Measurements from ENCODE around the gene CEP112.
A peak's percentile ranks its signal among the peaks of the same experiment; 100 is the strongest.

Gene CEP112

GRCh38 chr17:65690626-65691310 is 501.2 kb downstream of the CEP112 start (continued):
- TF ChIP-seq, protein P1, sequence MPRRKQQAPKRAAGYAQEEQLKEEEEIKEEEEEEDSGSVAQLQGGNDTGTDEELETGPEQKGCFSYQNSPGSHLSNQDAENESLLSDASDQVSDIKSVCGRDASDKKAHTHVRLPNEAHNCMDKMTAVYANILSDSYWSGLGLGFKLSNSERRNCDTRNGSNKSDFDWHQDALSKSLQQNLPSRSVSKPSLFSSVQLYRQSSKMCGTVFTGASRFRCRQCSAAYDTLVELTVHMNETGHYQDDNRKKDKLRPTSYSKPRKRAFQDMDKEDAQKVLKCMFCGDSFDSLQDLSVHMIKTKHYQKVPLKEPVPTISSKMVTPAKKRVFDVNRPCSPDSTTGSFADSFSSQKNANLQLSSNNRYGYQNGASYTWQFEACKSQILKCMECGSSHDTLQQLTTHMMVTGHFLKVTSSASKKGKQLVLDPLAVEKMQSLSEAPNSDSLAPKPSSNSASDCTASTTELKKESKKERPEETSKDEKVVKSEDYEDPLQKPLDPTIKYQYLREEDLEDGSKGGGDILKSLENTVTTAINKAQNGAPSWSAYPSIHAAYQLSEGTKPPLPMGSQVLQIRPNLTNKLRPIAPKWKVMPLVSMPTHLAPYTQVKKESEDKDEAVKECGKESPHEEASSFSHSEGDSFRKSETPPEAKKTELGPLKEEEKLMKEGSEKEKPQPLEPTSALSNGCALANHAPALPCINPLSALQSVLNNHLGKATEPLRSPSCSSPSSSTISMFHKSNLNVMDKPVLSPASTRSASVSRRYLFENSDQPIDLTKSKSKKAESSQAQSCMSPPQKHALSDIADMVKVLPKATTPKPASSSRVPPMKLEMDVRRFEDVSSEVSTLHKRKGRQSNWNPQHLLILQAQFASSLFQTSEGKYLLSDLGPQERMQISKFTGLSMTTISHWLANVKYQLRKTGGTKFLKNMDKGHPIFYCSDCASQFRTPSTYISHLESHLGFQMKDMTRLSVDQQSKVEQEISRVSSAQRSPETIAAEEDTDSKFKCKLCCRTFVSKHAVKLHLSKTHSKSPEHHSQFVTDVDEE (CRISPR knock-in tag; IDR thresholded peaks at IDR 0.05): no peak
- TF ChIP-seq SNAI2 (CRISPR knock-in tag; IDR thresholded peaks at IDR 0.05) (no peak), ZFP30 (CRISPR knock-in tag; IDR thresholded peaks at IDR 0.05) (no peak), ZFP3 (CRISPR knock-in tag; IDR thresholded peaks at IDR 0.05) (no peak)
- TF ChIP-seq, protein P2, sequence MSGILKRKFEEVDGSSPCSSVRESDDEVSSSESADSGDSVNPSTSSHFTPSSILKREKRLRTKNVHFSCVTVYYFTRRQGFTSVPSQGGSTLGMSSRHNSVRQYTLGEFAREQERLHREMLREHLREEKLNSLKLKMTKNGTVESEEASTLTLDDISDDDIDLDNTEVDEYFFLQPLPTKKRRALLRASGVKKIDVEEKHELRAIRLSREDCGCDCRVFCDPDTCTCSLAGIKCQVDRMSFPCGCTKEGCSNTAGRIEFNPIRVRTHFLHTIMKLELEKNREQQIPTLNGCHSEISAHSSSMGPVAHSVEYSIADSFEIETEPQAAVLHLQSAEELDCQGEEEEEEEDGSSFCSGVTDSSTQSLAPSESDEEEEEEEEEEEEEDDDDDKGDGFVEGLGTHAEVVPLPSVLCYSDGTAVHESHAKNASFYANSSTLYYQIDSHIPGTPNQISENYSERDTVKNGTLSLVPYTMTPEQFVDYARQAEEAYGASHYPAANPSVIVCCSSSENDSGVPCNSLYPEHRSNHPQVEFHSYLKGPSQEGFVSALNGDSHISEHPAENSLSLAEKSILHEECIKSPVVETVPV (CRISPR knock-in tag; IDR thresholded peaks at IDR 0.05): no peak

DNA sequence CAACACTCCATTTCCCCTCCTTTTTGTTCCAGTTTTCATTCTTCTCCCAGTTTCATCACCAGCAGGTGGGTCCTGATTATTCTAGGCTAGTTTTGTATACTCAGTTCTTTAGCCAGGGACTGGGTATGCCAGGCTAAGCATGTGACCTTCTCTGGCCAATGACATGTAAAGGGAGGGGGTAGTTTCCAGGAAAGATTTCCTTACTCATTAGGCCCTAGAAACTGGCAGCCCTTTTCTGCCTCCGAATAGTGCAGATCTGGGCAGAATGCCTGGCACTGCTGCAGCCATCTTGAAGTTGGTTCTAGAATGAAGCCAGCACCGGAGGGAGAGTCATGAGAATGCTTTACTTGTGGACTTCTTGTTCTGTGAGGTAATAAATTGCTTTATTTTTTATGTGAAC is 503.6 kb downstream of the CEP112 start:
- ATAC-seq: no peak
- TF ChIP-seq BACH2 (CRISPR knock-in tag; IDR thresholded peaks at IDR 0.05; ENCODE audit: borderline replicate concordance) (no peak), CREB5 (CRISPR knock-in tag; IDR thresholded peaks at IDR 0.05; ENCODE audit: low read depth) (no peak), GLIS3 (CRISPR knock-in tag; IDR thresholded peaks at IDR 0.05) (no peak), ZNF8 (CRISPR knock-in tag; IDR thresholded peaks at IDR 0.05) (no peak)
- TF ChIP-seq, protein P1 (CRISPR knock-in tag; IDR thresholded peaks at IDR 0.05): no peak
- TF ChIP-seq, protein P2 (CRISPR knock-in tag; IDR thresholded peaks at IDR 0.05): no peak

DNA sequence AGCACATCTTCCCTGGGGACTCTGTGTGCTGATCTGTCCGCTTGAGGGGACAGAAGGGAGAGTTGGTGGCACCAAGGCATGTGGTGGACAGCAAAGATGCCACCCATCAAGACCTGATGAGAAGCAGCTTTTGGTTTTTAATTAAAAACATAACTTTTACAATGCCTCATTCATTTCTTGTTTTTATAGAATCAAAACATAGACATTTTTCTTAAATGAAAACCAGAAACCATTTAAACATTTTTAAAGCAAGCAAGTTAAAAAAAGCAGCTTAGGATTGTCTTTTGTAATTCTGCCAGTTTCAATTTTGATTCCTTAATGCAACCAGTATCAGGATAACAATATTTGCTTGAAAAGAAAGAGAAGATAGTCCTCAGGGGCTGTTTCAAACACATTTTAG is 506.8 kb downstream of the CEP112 start:
- peak; percentile 30 for ATAC-seq
- TF ChIP-seq ZFP3 (CRISPR knock-in tag; IDR thresholded peaks at IDR 0.05) (no peak), ZNF70 (CRISPR knock-in tag; IDR thresholded peaks at IDR 0.05) (no peak), TOX (CRISPR knock-in tag; IDR thresholded peaks at IDR 0.05; ENCODE audit: borderline replicate concordance) (no peak), RARB (CRISPR knock-in tag; IDR thresholded peaks at IDR 0.05) (no peak), SNAI2 (CRISPR knock-in tag; IDR thresholded peaks at IDR 0.05) (no peak), PPARA (CRISPR knock-in tag; IDR thresholded peaks at IDR 0.05; ENCODE audit: borderline replicate concordance) (no peak), ZC3H10 (CRISPR knock-in tag; IDR thresholded peaks at IDR 0.05) (no peak), BACH2 (CRISPR knock-in tag; IDR thresholded peaks at IDR 0.05; ENCODE audit: borderline replicate concordance) (no peak), OSR1 (CRISPR knock-in tag; IDR thresholded peaks at IDR 0.05) (no peak), ZNF565 (CRISPR knock-in tag; conservative IDR thresholded peaks at IDR 0.05; ENCODE audit: low read depth) (no peak), GLIS3 (CRISPR knock-in tag; IDR thresholded peaks at IDR 0.05) (no peak), ISL1 (CRISPR knock-in tag; IDR thresholded peaks at IDR 0.05) (no peak), CSDC2 (CRISPR knock-in tag; IDR thresholded peaks at IDR 0.05) (no peak)
- TF ChIP-seq, protein P3, sequence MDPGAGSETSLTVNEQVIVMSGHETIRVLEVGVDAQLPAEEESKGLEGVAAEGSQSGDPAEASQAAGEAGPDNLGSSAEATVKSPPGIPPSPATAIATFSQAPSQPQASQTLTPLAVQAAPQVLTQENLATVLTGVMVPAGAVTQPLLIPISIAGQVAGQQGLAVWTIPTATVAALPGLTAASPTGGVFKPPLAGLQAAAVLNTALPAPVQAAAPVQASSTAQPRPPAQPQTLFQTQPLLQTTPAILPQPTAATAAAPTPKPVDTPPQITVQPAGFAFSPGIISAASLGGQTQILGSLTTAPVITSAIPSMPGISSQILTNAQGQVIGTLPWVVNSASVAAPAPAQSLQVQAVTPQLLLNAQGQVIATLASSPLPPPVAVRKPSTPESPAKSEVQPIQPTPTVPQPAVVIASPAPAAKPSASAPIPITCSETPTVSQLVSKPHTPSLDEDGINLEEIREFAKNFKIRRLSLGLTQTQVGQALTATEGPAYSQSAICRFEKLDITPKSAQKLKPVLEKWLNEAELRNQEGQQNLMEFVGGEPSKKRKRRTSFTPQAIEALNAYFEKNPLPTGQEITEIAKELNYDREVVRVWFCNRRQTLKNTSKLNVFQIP (CRISPR knock-in tag; IDR thresholded peaks at IDR 0.05; ENCODE audit: borderline replicate concordance, low read depth): no peak
- TF ChIP-seq, protein P2 (CRISPR knock-in tag; IDR thresholded peaks at IDR 0.05): no peak
- TF ChIP-seq, protein P1 (CRISPR knock-in tag; IDR thresholded peaks at IDR 0.05): no peak
